ENCODE data around the gene GJD4. TPM values are rescaled to one million over a fixed set of nuclear protein-coding genes. Genes with fewer than 3 reads are reported as not detected.

The GJD4 gene
- total and polyA plus RNA-seq, 4 donors = 0.19 to 0.29 (median 0.20) TPM; not detected in 1

GRCh38 chr10:35577926-35578617 is 27.1 kb upstream of the GJD4 start:
- DNase-seq (ENCODE audit: low read depth in 4 of 6, low spot score in 6 of 6) = peak in 1 of 6 donors; percentile 53
- peaks cover 8% of the 10 kb centered on the region for H3K36me3 ChIP-seq (ENCODE audit: control insufficient read depth, insufficient read depth, low read length)
- H3K27ac ChIP-seq (ENCODE audit: low read depth, low read length) = no peak overlapping the region
- H3K4me1 ChIP-seq (ENCODE audit: control insufficient read depth, insufficient read depth, low read length) = no peaks in the 10 kb centered on the region
- 84% methylated on average over 4 of the region's 7 CpGs for WGBS (ENCODE audit: insufficient coverage)
- no peak overlapping the region for H3K4me3 ChIP-seq (ENCODE audit: low read depth, low read length)
- no peaks in the 10 kb centered on the region for H3K27me3 ChIP-seq (ENCODE audit: control insufficient read depth, insufficient read depth, low read length)
- H3K9me3 ChIP-seq (ENCODE audit: control insufficient read depth, insufficient read depth, low read length) = no peaks in the 10 kb centered on the region

GRCh38 chr10:35578618-35578956 is 26.6 kb upstream of the GJD4 start:
- WGBS (ENCODE audit: insufficient coverage) = 96% methylated on average over 3 of the region's 4 CpGs
- no peaks in the 10 kb centered on the region for H3K9me3 ChIP-seq (ENCODE audit: control insufficient read depth, insufficient read depth, low read length)

GRCh38 chr10:35579116-35579515 is 26.0 kb upstream of the GJD4 start:
- peak in 1 of 6 donors; percentile 21 for DNase-seq (ENCODE audit: low read depth in 4 of 6, low spot score in 6 of 6)
- Histone ChIP-seq H3K27ac (ENCODE audit: low read depth, low read length) (no peak overlapping the region), H3K4me1 (ENCODE audit: control insufficient read depth, insufficient read depth, low read length) (no peaks in the 10 kb centered on the region), H3K4me3 (ENCODE audit: low read depth, low read length) (no peak overlapping the region), H3K27me3 (ENCODE audit: control insufficient read depth, insufficient read depth, low read length) (no peaks in the 10 kb centered on the region), H3K9me3 (ENCODE audit: control insufficient read depth, insufficient read depth, low read length) (no peaks in the 10 kb centered on the region), H3K36me3 (ENCODE audit: control insufficient read depth, insufficient read depth, low read length) (peaks cover 5% of the 10 kb centered on the region)
- WGBS (ENCODE audit: insufficient coverage) = 90% methylated on average over 3 of the region's 3 CpGs

More at GRCh38 chr10:35578618-35578956, 26.6 kb upstream of the GJD4 start:
- Histone ChIP-seq H3K27ac (ENCODE audit: low read depth, low read length) (no peak overlapping the region), H3K27me3 (ENCODE audit: control insufficient read depth, insufficient read depth, low read length) (no peaks in the 10 kb centered on the region), H3K4me1 (ENCODE audit: control insufficient read depth, insufficient read depth, low read length) (no peaks in the 10 kb centered on the region), H3K4me3 (ENCODE audit: low read depth, low read length) (no peak overlapping the region), H3K36me3 (ENCODE audit: control insufficient read depth, insufficient read depth, low read length) (peaks cover 5% of the 10 kb centered on the region)
- DNase-seq (ENCODE audit: low read depth in 4 of 6, low spot score in 6 of 6) = peak in 1 of 6 donors; percentile 25

GRCh38 chr10:35579726-35580422 is 25.3 kb upstream of the GJD4 start:
- H3K27ac ChIP-seq (ENCODE audit: low read depth, low read length) = no peak overlapping the region
- WGBS (ENCODE audit: insufficient coverage) = 84% methylated on average over 7 of the region's 12 CpGs
- peak in 1 of 6 donors; percentile 14 for DNase-seq (ENCODE audit: low read depth in 4 of 6, low spot score in 6 of 6)

GRCh38 chr10:35580423-35580770 is 24.7 kb upstream of the GJD4 start:
- Histone ChIP-seq H3K36me3 (ENCODE audit: control insufficient read depth, insufficient read depth, low read length) (no peaks in the 10 kb centered on the region), H3K4me3 (ENCODE audit: low read depth, low read length) (no peak overlapping the region), H3K9me3 (ENCODE audit: control insufficient read depth, insufficient read depth, low read length) (no peaks in the 10 kb centered on the region), H3K4me1 (ENCODE audit: control insufficient read depth, insufficient read depth, low read length) (no peaks in the 10 kb centered on the region), H3K27ac (ENCODE audit: low read depth, low read length) (no peak overlapping the region), H3K27me3 (ENCODE audit: control insufficient read depth, insufficient read depth, low read length) (no peaks in the 10 kb centered on the region)
- WGBS (ENCODE audit: insufficient coverage) = 88% methylated on average over 2 of the region's 3 CpGs
- no peak for DNase-seq (ENCODE audit: low read depth in 4 of 6, low spot score in 6 of 6)

More at GRCh38 chr10:35579726-35580422, 25.3 kb upstream of the GJD4 start:
- Histone ChIP-seq H3K27me3 (ENCODE audit: control insufficient read depth, insufficient read depth, low read length) (no peaks in the 10 kb centered on the region), H3K4me3 (ENCODE audit: low read depth, low read length) (no peak overlapping the region), H3K36me3 (ENCODE audit: control insufficient read depth, insufficient read depth, low read length) (peaks cover 1% of the 10 kb centered on the region), H3K4me1 (ENCODE audit: control insufficient read depth, insufficient read depth, low read length) (no peaks in the 10 kb centered on the region), H3K9me3 (ENCODE audit: control insufficient read depth, insufficient read depth, low read length) (no peaks in the 10 kb centered on the region)

GRCh38 chr10:35581655-35582054 is 23.5 kb upstream of the GJD4 start:
- H3K4me1 ChIP-seq (ENCODE audit: control insufficient read depth, insufficient read depth, low read length) = no peaks in the 10 kb centered on the region
- H3K4me3 ChIP-seq (ENCODE audit: low read depth, low read length) = no peak overlapping the region
- WGBS (ENCODE audit: insufficient coverage) = 94% methylated on average over 3 of the region's 6 CpGs
- no peaks in the 10 kb centered on the region for H3K9me3 ChIP-seq (ENCODE audit: control insufficient read depth, insufficient read depth, low read length)
- H3K27me3 ChIP-seq (ENCODE audit: control insufficient read depth, insufficient read depth, low read length) = no peaks in the 10 kb centered on the region
- H3K36me3 ChIP-seq (ENCODE audit: control insufficient read depth, insufficient read depth, low read length) = no peaks in the 10 kb centered on the region
- no peak overlapping the region for H3K27ac ChIP-seq (ENCODE audit: low read depth, low read length)
- no peak for DNase-seq (ENCODE audit: low read depth in 4 of 6, low spot score in 6 of 6)

GRCh38 chr10:35584946-35585345 is 20.2 kb upstream of the GJD4 start:
- H3K27ac ChIP-seq (ENCODE audit: low read depth, low read length) = no peak overlapping the region
- H3K4me1 ChIP-seq (ENCODE audit: control insufficient read depth, insufficient read depth, low read length) = no peaks in the 10 kb centered on the region
- H3K4me3 ChIP-seq (ENCODE audit: low read depth, low read length) = no peak overlapping the region
- no peak for DNase-seq (ENCODE audit: low read depth in 4 of 6, low spot score in 6 of 6)
- WGBS (ENCODE audit: insufficient coverage) = 95% methylated on average over 9 of the region's 9 CpGs
- no peaks in the 10 kb centered on the region for H3K36me3 ChIP-seq (ENCODE audit: control insufficient read depth, insufficient read depth, low read length)
- no peaks in the 10 kb centered on the region for H3K27me3 ChIP-seq (ENCODE audit: control insufficient read depth, insufficient read depth, low read length)
- no peaks in the 10 kb centered on the region for H3K9me3 ChIP-seq (ENCODE audit: control insufficient read depth, insufficient read depth, low read length)

- H3K27ac ChIP-seq (ENCODE audit: low read depth, low read length) = no peak overlapping the region
- DNase-seq (ENCODE audit: low read depth in 4 of 6, low spot score in 6 of 6) = no peak
- no peaks in the 10 kb centered on the region for H3K36me3 ChIP-seq (ENCODE audit: control insufficient read depth, insufficient read depth, low read length)
- H3K27me3 ChIP-seq (ENCODE audit: control insufficient read depth, insufficient read depth, low read length) = no peaks in the 10 kb centered on the region
- H3K4me1 ChIP-seq (ENCODE audit: control insufficient read depth, insufficient read depth, low read length) = no peaks in the 10 kb centered on the region
- 94% methylated on average over 10 of the region's 11 CpGs for WGBS (ENCODE audit: insufficient coverage)
- no peaks in the 10 kb centered on the region for H3K9me3 ChIP-seq (ENCODE audit: control insufficient read depth, insufficient read depth, low read length)
- no peak overlapping the region for H3K4me3 ChIP-seq (ENCODE audit: low read depth, low read length)
Measured at GRCh38 chr10:35585356-35585755, 19.8 kb upstream of the GJD4 start.

GRCh38 chr10:35585903-35586535 is 19.1 kb upstream of the GJD4 start:
- H3K9me3 ChIP-seq (ENCODE audit: control insufficient read depth, insufficient read depth, low read length) = no peaks in the 10 kb centered on the region
- H3K27ac ChIP-seq (ENCODE audit: low read depth, low read length) = no peak overlapping the region
- no peak for DNase-seq (ENCODE audit: low read depth in 4 of 6, low spot score in 6 of 6)
- no peaks in the 10 kb centered on the region for H3K36me3 ChIP-seq (ENCODE audit: control insufficient read depth, insufficient read depth, low read length)
- H3K4me3 ChIP-seq (ENCODE audit: low read depth, low read length) = no peak overlapping the region
- no peaks in the 10 kb centered on the region for H3K4me1 ChIP-seq (ENCODE audit: control insufficient read depth, insufficient read depth, low read length)
- H3K27me3 ChIP-seq (ENCODE audit: control insufficient read depth, insufficient read depth, low read length) = no peaks in the 10 kb centered on the region
- 79% methylated on average over 6 of the region's 8 CpGs for WGBS (ENCODE audit: insufficient coverage)

GRCh38 chr10:35588836-35589235 is 16.3 kb upstream of the GJD4 start:
- Histone ChIP-seq H3K9me3 (ENCODE audit: control insufficient read depth, insufficient read depth, low read length) (peaks cover 2% of the 10 kb centered on the region), H3K27me3 (ENCODE audit: control insufficient read depth, insufficient read depth, low read length) (no peaks in the 10 kb centered on the region), H3K4me1 (ENCODE audit: control insufficient read depth, insufficient read depth, low read length) (no peaks in the 10 kb centered on the region), H3K27ac (ENCODE audit: low read depth, low read length) (no peak overlapping the region), H3K36me3 (ENCODE audit: control insufficient read depth, insufficient read depth, low read length) (no peaks in the 10 kb centered on the region), H3K4me3 (ENCODE audit: low read depth, low read length) (no peak overlapping the region)
- no peak for DNase-seq (ENCODE audit: low read depth in 4 of 6, low spot score in 6 of 6)
